WTC11 (cell line): Measurements from ENCODE around the gene RAPGEF5. TPM values are rescaled to one million over a fixed set of nuclear protein-coding genes. Genes with fewer than 3 reads are reported as not detected.

Source experiments
- ATF1 ChIP-seq: sonication (generic); formaldehyde crosslinking; IDR thresholded peaks from 2 replicates; pipeline ENCODE4 v1.8.1; 2023; ENCODE audit warnings: mild to moderate bottlenecking, moderate library complexity, missing genetic modification reagents
- CREM ChIP-seq: sonication (generic); formaldehyde crosslinking; IDR thresholded peaks from 2 replicates; pipeline ENCODE4 v1.8.1; 2022; ENCODE audit warnings: mild to moderate bottlenecking, missing genetic modification reagents, moderate library complexity
- EMX1 ChIP-seq: fragments of 250-450 bp; sonication (Bioruptor Pico); IDR thresholded peaks from 2 replicates; pipeline ENCODE4 v1.8.0; 2021; ENCODE audit warnings: mild to moderate bottlenecking
- FOXP4 ChIP-seq: sonication (generic); formaldehyde crosslinking; IDR thresholded peaks from 2 replicates; pipeline ENCODE4 v1.8.0; 2022; ENCODE audit warnings: mild to moderate bottlenecking, missing genetic modification reagents
- MAX ChIP-seq: sonication (generic); formaldehyde crosslinking; IDR thresholded peaks from 2 replicates; pipeline ENCODE4 v1.8.0; 2022; ENCODE audit warnings: mild to moderate bottlenecking, missing genetic modification reagents
- NFATC4 ChIP-seq: fragments of 250-450 bp; sonication (Bioruptor Pico); IDR thresholded peaks from 2 replicates; pipeline ENCODE4 v1.9.0; 2021; ENCODE audit warnings: mild to moderate bottlenecking
- ZNF263 ChIP-seq: sonication (generic); formaldehyde crosslinking; IDR thresholded peaks from 2 replicates; pipeline ENCODE4 v1.8.1; 2022; ENCODE audit warnings: low read depth, mild to moderate bottlenecking, moderate library complexity, missing genetic modification reagents
- ZNF425 ChIP-seq: fragments of 250-450 bp; sonication (Bioruptor Pico); conservative IDR thresholded peaks from 2 replicates; pipeline ENCODE4 v1.9.0; 2021; ENCODE audit warnings: mild to moderate bottlenecking
- total RNA-seq: library from RNA; stranded (reverse); gene quantifications from 3 replicates; pipeline ENCODE4 v1.2.3, GENCODE V29; 2021
- TF ChIP-seq, protein P1 (sequence below): sonication (generic); formaldehyde crosslinking; IDR thresholded peaks from 2 replicates; pipeline ENCODE4 v1.8.1; 2022; ENCODE audit warnings: missing genetic modification reagents, borderline replicate concordance
- TF ChIP-seq, protein P2 (sequence below): sonication (generic); formaldehyde crosslinking; IDR thresholded peaks from 2 replicates; pipeline ENCODE4 v1.8.1; 2023; ENCODE audit warnings: mild to moderate bottlenecking, missing genetic modification reagents, moderate library complexity
- TF ChIP-seq, protein P3 (sequence below): sonication (generic); formaldehyde crosslinking; IDR thresholded peaks from 2 replicates; pipeline ENCODE4 v1.8.0; 2023; ENCODE audit warnings: missing genetic modification reagents, mild to moderate bottlenecking, borderline replicate concordance
- TF ChIP-seq, protein P4 (sequence below): sonication (generic); formaldehyde crosslinking; IDR thresholded peaks from 2 replicates; pipeline ENCODE4 v1.8.1; 2023; ENCODE audit warnings: mild to moderate bottlenecking, missing genetic modification reagents, borderline replicate concordance

The RAPGEF5 gene
- total RNA-seq, 1 experiment from 2014 or later, result 12.3 TPM

GRCh38 chr7:22343071-22343470 is 13.9 kb downstream of the RAPGEF5 start (continued):
- no peak for TF ChIP-seq ZNF425
- TF ChIP-seq, protein P1, sequence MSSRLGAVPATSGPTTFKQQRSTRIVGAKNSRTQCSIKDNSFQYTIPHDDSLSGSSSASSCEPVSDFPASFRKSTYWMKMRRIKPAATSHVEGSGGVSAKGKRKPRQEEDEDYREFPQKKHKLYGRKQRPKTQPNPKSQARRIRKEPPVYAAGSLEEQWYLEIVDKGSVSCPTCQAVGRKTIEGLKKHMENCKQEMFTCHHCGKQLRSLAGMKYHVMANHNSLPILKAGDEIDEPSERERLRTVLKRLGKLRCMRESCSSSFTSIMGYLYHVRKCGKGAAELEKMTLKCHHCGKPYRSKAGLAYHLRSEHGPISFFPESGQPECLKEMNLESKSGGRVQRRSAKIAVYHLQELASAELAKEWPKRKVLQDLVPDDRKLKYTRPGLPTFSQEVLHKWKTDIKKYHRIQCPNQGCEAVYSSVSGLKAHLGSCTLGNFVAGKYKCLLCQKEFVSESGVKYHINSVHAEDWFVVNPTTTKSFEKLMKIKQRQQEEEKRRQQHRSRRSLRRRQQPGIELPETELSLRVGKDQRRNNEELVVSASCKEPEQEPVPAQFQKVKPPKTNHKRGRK (CRISPR knock-in tag), result no peak
- TF ChIP-seq FOXP4, result no peak
- TF ChIP-seq, protein P2, sequence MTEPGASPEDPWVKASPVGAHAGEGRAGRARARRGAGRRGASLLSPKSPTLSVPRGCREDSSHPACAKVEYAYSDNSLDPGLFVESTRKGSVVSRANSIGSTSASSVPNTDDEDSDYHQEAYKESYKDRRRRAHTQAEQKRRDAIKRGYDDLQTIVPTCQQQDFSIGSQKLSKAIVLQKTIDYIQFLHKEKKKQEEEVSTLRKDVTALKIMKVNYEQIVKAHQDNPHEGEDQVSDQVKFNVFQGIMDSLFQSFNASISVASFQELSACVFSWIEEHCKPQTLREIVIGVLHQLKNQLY (CRISPR knock-in tag), result no peak
- TF ChIP-seq NFATC4 (CRISPR knock-in tag), result no peak
- no peak for TF ChIP-seq CREM
- no peak for TF ChIP-seq ATF1
- no peak for TF ChIP-seq ZNF263
- TF ChIP-seq, protein P3, sequence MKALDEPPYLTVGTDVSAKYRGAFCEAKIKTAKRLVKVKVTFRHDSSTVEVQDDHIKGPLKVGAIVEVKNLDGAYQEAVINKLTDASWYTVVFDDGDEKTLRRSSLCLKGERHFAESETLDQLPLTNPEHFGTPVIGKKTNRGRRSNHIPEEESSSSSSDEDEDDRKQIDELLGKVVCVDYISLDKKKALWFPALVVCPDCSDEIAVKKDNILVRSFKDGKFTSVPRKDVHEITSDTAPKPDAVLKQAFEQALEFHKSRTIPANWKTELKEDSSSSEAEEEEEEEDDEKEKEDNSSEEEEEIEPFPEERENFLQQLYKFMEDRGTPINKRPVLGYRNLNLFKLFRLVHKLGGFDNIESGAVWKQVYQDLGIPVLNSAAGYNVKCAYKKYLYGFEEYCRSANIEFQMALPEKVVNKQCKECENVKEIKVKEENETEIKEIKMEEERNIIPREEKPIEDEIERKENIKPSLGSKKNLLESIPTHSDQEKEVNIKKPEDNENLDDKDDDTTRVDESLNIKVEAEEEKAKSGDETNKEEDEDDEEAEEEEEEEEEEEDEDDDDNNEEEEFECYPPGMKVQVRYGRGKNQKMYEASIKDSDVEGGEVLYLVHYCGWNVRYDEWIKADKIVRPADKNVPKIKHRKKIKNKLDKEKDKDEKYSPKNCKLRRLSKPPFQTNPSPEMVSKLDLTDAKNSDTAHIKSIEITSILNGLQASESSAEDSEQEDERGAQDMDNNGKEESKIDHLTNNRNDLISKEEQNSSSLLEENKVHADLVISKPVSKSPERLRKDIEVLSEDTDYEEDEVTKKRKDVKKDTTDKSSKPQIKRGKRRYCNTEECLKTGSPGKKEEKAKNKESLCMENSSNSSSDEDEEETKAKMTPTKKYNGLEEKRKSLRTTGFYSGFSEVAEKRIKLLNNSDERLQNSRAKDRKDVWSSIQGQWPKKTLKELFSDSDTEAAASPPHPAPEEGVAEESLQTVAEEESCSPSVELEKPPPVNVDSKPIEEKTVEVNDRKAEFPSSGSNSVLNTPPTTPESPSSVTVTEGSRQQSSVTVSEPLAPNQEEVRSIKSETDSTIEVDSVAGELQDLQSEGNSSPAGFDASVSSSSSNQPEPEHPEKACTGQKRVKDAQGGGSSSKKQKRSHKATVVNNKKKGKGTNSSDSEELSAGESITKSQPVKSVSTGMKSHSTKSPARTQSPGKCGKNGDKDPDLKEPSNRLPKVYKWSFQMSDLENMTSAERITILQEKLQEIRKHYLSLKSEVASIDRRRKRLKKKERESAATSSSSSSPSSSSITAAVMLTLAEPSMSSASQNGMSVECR, result no peak
- TF ChIP-seq MAX (CRISPR knock-in tag), result no peak
- TF ChIP-seq EMX1 (CRISPR knock-in tag), result no peak
- TF ChIP-seq, protein P4, sequence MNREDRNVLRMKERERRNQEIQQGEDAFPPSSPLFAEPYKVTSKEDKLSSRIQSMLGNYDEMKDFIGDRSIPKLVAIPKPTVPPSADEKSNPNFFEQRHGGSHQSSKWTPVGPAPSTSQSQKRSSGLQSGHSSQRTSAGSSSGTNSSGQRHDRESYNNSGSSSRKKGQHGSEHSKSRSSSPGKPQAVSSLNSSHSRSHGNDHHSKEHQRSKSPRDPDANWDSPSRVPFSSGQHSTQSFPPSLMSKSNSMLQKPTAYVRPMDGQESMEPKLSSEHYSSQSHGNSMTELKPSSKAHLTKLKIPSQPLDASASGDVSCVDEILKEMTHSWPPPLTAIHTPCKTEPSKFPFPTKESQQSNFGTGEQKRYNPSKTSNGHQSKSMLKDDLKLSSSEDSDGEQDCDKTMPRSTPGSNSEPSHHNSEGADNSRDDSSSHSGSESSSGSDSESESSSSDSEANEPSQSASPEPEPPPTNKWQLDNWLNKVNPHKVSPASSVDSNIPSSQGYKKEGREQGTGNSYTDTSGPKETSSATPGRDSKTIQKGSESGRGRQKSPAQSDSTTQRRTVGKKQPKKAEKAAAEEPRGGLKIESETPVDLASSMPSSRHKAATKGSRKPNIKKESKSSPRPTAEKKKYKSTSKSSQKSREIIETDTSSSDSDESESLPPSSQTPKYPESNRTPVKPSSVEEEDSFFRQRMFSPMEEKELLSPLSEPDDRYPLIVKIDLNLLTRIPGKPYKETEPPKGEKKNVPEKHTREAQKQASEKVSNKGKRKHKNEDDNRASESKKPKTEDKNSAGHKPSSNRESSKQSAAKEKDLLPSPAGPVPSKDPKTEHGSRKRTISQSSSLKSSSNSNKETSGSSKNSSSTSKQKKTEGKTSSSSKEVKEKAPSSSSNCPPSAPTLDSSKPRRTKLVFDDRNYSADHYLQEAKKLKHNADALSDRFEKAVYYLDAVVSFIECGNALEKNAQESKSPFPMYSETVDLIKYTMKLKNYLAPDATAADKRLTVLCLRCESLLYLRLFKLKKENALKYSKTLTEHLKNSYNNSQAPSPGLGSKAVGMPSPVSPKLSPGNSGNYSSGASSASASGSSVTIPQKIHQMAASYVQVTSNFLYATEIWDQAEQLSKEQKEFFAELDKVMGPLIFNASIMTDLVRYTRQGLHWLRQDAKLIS (CRISPR knock-in tag), result no peak
